ENCODE measurements around the gene TFB2M. TPM values are rescaled to one million over a fixed set of nuclear protein-coding genes. Genes with fewer than 3 reads are reported as not detected.
"Not testable (repeated sequence)": the region's sequence is repeated elsewhere in the genome, so short reads cannot be mapped to it uniquely, and the experiment has no call there.

TFB2M gene
- total RNA-seq, 1 donor from 2014 or later = 13.6 TPM

DNA sequence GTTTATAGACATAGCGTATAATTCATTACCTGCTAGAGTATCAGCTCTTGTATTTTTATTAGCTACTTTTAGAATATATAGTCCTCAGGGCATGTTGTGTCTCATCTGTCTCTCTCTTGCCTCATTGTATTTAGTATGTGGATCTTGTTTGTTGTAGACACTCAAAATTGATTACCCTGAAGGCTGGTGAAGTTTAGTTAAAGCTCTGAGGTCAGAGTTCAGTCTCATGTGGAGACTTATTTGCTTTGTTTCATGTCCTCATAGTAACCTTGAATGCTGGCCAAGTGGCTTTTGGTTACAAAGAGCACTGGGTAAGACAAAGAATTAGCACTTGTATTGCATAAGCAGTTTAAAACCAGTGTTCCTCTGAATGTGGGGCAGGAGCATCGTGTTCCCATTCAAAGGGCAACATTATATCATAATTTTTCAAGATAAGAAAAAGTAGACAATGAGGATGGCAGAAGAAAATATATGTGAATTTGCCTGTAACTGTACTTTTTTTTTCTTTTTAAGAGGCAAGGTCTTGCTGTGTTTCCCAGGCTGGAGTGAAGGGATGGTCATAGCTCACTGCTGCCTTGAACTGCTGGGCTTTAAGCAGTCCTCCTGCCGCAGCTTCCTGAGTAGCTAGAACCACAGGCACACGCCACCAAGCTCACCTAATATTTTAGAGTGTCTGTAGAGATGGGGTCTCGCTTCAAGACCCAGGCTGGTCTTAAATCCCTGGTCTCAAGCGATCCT, 17.6 kb upstream of the TFB2M start:
- intact Hi-C loops (cut with micrococcal nuclease) = no loop called here

DNA sequence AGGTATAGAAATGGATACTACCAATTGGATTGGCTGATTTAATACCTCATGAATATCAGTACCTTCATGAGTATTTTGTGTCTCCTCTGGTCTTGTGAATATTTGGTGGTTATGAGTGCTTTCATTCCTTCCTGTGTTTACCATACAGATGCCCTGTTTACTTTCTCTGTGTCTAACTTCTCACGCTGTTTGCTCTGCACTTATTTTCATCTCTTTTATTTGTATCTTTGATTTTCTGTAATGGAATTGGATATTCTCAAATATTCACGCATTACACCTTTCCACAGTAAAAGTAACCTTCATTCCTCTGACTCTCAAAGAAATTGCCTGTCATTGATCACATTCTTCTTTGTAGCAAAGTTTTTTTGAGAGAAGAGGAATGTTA, 17.0 kb upstream of the TFB2M start:
- intact Hi-C loops (cut with micrococcal nuclease) = no loop called here

DNA sequence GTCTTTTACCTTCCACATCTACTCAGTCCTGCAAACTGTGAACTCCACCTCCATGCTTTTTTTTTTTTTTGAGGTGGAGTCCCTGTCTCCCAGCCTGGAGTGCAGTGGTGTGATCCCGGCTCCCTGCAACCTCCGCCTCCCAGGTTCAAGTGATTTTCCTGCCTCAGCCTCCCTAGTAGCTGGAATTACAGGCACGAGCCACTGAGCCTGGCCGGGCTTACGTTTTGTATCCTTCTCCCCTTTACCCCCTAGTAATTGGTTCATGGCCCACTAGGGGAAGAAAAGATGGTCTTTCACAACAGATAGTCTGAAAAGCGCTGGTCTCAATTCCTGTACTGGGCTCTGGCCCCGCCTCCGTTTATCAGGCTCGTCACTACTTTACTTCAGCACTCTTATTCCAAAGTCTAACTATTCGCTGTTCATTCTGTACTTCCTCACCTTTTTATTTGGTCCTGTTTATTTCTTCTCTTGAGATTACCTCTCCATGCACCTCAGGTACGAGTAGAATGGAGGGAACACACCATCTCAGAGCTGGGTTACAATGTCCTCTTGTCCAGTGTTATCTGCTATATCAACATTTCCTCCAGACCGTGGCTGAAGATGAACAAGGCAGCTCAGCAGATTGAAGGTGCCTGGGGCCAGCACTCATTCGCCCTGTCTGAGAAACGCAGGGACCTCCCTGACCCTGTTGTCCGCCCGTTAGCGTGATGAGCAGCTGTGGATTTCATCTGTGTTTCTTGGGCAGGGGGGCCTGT, 16.4 kb upstream of the TFB2M start:
- intact Hi-C loops (cut with micrococcal nuclease) = no loop called here

DNA sequence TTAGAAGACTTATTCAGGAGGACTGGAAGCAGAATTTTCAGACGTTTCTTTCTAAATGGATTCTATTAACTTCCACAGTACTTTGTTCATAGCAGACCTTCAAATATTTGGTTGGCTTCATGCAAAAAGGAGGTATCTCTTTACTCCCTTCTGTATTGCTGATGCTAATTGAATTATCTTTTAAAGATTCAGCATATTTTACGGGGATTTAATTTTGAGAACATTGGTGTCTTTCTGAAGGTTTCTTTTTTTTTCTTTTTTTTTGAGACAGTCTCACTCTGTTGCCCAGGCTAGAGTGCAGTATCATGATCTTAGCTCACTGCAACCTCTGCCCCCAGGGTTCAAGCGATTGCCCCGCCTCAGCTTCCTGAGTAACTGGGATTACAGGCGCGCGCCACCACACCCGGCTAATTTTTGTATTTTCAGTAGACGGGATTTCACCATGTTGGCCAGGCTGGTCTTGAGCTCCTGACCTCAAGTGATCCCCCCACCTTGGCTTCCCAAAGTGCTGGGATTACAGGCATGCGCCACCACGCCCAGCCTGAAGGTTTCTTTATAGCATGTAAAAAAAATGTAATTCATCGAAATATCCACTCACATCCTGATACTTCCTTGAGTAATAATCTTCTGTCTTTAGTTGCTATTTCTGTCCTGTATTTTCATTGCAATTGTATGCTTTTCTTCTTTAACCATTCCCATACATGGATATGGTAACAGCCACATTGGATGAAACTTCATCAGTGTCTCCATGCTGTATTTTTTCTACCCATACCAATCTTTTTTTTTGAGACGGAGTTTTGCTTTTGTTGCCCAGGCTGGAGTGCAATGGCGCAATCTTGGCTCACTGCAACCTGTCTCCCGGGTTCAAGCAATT, 14.7 kb upstream of the TFB2M start:
- intact Hi-C loops (cut with micrococcal nuclease) = no loop called here

DNA sequence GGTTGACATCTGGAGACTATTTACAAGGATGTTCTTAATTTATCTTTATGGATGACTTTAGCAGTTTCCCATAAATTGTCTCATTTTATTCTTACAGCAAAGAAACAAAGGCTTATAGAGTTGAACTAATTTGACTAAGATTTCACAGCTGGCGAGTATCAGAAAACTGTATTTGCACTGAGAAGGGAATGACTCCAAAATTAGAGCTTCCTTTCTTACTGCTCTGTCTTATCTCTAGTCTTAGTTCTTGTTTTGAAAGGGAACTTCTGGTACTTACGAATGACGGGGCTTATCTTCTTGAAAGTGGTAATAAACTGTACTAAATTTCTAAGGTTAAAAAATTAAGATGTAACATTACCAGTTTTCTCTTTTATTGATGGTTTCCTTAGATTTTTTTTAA, 13.8 kb upstream of the TFB2M start:
- intact Hi-C loops (cut with micrococcal nuclease) = no loop called here

DNA sequence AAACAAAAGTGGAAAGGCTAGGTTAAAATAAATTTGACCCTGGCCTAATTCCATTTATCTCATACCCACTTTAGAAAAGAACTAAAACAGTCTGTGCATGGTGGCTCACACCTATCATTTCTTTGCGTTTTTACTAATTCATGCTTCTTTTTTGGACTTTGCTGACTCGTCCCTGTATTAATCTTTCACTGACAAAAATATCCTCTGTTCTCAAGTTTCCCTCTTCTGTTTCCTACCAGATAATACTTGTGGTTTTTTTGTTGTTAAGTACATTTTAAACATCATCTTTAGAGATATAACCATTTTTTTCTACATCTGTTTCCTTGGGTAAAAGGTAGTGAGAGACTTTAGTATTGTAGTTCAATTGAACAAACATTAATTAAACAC, 11.7 kb upstream of the TFB2M start:
- intact Hi-C loops (cut with micrococcal nuclease) = no loop called here

DNA sequence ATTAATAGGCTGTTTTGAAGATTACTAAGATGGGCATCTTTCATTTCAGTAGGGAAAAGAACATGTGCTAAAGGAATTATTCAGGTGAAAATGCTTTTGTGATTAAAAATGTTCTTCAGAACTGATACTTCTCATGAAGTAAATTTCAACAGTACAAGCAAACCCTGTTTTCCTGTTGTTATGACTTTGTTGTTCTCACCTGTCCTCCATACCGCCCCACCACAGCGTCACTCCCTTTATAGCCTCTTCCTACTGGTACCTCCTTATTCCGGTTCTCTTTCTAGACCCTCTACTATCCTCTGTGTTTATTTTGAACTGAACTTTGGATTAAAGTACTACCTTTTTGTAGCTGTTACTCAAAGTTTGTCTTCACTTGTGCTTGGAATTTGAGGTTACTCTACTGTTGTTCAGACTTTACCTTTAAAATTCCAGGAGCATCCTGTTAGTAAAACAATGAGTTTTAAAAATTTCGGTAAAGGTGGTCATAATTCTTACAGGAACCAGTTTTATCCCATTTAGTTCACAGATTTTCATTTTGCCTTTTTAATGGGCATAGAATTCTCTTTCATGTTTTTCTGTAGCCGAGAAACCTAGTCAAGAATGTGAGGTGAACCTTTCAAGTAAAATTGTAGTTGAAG, 11.1 kb upstream of the TFB2M start:
- intact Hi-C loops (cut with micrococcal nuclease) = no loop called here

DNA sequence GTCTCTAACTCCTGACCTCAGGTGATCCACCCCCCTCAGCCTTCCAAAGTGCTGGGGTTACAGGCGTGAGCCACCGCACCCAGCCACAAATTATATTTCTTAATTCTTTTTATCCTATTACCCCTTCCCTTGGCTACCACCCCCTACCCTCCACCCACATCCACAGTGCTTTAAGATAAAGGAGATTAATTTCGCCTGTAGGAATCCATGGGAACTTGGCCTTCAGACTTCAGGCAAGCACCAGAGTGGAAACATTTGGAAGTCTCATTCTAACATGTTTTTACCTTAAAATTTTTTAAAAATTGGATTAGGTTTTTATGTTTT, 10.6 kb upstream of the TFB2M start:
- intact Hi-C loops (cut with micrococcal nuclease) = no loop called here

DNA sequence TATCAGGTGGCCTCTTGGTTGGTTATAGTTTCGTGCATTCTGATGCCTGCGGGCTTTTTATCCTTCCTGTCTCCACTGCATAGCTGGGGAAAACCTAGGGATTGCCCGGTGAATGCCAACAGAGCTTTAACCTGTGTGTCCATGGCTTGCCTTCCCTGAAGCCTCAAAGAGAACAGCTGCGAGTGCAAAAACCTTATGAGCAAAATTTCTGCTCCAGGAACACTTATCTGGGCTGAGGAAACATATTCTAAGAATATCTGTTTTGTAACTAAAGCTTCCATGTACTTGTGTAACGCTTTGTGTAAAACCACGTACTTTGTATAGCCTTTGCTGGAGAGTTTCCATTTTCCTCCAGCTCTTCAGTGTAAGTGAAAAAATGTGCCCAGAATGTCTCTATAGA, 7.4 kb upstream of the TFB2M start:
- intact Hi-C loops (cut with micrococcal nuclease) = no loop called here

DNA sequence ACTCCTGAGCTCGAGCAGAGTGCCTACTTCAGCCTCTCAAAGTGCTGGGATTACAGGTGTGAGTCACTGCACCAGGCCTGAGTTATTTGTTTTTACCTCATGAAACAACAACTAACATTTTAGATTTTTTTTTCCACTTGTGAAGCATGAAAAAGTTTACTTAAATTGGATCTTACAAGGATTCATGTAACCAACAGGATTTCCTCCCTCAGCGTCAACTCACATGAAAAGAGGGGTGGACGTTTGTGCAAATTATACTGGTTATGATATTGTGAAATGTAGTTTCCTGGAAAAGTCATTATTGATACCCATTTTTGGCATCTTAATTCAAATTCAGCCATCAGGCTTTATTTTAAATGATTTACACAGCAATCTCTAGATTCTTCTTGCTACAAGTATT, 6.7 kb upstream of the TFB2M start:
- intact Hi-C loops (cut with micrococcal nuclease) = no loop called here

DNA sequence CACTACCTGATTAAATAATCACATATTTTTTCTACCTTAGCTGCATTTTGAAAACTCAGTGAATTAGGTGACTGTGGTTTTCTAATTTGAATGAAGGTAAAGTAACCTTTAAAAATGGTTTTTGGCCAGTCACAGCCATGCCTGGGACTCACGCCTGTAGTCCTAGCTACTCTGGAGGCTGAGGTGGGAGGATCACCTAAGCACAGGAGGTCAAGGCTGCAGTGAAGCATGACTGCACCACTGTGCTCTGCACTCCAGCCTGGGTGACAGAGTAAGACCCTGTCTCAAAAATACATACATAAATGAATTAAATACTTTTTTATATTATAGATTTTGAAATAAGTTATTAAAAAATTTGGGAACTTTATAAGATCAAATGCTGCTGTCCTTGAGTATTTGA, 5.9 kb upstream of the TFB2M start:
- intact Hi-C loops (cut with micrococcal nuclease) = no loop called here

DNA sequence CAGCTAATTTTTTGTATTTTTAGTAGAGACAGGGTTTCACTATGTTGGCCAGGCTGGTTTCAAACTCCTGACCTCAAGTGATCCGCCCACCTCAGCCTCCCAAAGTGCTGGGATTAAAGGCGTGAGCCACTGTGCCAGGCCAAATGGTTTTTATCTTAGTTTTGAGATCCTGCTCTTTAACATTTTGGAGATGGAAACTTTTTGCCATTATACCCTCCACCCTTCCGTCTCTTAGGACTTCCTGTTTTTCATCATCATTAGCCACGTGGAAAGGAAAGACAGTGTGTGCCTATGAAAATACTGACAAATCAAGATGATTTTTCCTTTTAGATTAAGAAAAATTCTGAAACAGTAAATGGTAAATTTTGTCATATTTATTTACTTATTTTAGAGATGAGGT, 5.2 kb upstream of the TFB2M start:
- intact Hi-C loops (cut with micrococcal nuclease) = not testable (repeated sequence)

DNA sequence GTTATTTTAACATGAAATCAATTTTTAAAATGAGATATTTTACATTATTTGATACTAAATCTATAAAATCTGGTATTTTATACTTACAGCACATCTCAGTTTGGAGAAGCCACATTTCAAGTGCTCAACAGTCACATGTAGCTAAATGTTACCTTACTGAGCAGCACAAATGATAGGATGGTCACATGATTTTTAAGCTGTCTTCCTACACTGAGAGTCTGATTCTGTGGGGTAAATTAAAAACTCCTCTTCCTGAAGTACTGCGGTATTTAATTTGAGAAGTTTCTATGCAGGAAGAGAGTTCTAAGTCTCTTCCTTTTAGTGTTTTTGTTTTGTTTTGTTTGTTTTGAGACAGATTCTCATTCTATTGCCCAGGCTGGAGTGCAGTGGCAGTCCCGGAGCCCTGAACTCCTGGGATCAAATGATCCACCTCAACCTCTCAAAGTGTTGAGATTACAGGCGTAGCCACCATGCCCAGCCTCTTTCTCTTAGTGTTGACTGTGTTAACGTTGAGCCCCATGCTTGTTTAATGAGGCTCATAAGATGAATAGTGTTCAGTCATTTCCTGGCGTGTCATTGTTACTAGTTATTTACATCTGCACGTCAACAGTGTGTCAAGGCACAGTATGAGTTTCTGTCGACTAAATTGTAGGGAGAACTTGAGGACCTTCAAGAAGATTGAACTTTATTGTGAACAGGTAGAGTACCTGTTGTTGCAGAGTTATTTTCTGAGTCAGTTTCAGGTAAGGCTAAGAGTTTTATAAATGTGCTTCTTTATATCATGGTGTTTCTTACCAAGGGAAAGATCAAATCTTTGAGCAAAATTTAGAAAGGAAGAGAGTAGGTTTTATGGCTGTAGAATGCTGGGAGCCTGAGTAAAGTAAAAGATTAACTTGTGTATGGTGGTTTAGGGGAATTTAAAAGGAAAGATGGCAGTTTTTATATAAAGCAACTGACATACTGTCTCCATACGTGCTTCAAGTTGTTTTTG, 3.5 kb upstream of the TFB2M start:
- intact Hi-C loops (cut with micrococcal nuclease) = loop anchor here (2.0 to 10.0 kb wide), 5 partner anchors 155 to 1732 kb away; partner anchors contain the start of genes COX20, HNRNPU, KIF26B and SCCPDH

DNA sequence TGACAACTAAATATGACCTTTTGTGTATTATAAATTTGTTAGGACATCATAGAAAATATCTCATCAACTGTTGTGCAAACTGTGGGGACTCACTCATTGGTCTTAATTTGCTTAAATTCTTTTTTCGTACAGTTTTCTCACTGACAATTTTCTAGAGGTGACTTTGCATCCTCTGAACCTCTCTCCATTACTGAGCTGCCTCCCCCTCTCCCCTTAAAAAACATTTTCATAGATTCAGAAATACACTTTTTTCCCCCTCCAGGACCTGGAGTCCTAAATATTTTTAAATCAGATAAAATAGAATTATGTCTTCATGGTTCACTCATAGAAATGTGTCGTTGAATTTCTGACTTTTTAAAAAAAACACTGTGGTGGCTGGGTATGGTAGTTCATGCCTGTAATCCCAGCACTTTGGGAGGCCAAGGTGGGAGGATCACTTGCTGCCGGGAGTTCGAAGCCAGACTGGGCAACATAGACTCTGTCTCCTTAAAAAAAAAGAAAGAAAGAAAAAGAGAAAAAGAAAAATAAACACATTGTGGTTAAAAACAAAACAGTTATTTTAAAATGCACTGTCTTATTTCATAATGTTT, 1.7 kb upstream of the TFB2M start:
- intact Hi-C loops (cut with micrococcal nuclease) = loop anchor here (2.0 to 10.0 kb wide), 6 partner anchors 27 to 1730 kb away; partner anchors contain the start of genes COX20, HNRNPU, KIF26B and SCCPDH

DNA sequence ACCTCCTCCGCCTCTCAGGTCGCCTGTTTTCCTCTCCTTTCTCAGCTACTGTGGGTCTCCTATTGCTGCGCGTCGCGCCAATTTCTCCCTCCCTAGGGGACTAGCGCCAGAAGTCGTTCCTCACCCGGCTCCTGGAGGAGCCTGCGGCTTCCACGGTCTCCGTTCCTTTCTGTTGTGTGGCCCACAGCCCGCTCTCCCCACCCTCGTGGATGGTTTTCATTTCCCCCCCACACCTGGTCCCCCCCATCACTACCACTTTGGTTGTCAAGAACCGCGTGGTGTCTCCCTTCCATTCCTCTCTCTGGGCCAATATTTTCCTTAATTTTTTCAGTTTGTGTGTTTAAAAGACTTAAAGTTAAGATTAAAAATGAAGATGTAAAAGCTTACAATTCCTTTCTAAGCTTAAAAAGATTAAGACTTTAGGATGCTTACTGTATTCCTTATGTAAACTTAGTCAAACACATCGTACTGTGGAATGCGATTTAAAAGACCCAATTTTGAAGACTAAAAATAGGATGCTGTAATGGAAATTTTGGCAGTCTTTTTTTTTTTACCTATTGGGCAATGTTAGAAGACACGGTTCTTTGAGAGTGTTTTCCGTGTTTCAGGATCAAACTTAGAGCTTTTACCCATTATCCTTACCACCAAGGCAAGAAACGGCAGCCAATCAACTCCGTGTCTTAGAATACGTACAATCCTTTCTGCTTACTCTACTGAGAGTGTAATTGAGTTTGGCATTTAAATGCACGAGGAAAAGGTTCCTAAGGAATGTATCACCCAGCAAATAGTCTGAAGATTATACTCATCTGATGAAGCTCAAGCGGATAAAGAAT, 968 bp upstream of the TFB2M start:
- intact Hi-C loops (cut with micrococcal nuclease) = loop anchor here (1.0 to 10.0 kb wide), 10 partner anchors 28 to 1730 kb away; partner anchors contain the start of genes COX20, HNRNPU, KIF26B and SCCPDH

DNA sequence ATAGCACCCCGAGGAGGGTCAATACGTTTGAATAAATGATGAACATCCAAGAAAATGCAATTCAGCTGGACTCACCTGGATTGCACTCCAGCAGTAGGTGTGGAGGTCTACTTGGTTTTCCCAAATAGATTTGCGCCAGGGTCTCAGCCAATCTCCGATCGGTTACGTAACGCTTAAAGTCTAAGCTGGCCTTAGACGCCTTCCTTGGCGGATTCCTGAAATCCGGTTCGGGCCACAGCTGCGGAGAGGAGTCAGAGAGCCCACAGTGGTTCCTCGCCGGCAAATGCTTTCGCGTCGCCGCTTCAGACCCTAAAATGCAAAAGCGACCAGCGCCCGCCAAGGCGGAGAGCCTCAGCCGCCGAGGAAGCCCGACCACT, 322 bp downstream of the TFB2M start:
- intact Hi-C loops (cut with micrococcal nuclease) = loop anchor here (1.0 to 10.0 kb wide), 10 partner anchors 29 to 1728 kb away; partner anchors contain the start of genes COX20, HNRNPU, KIF26B and SCCPDH

DNA sequence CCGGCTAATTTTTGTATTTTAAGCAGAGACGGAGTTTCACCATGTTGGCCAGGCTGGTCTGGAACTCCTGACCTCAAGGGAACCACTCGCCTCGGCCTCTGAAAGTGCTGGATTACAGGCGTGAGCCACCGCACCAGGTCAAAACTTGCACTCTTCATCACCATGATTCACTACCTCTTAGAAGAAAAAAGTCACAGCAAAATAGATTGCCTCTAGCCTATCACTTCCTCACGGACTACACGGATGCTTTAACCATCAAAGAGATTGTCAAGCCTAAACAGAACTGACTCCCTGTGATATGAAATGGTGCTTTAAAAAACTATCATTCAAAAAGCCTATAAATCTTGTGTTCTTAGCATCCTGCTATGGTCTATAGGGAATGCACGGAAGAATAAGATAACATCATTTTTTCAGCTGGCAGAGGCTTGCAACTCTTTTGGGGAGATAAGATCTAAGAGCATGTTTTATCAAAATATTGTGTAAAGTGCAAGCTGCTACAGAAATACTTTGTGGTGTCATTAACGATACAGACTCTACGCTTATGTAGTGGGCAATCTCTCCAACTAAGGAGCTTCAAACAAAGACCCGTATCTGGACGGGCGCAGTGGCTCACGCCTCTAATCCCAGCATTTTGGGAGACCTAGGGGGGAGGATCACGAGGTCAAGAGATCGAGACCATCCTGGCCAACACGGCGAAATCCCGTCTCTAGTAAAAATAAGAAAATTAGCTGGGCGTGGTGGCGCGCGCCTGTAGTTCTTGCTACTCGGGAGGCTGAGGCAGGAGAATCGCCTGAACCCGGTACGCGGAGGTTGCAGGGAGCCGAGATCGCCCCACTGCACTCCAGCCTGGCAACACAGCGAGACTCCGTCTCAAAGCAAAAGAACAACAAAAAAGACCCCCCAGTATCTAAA, 966 bp downstream of the TFB2M start:
- intact Hi-C loops (cut with micrococcal nuclease) = loop anchor here (5.0 to 10.0 kb wide), 4 partner anchors 160 to 1728 kb away; partner anchors contain the start of genes COX20, HNRNPU, KIF26B and SCCPDH
